Fibroblast of lung (primary cell): ENCODE measurements around the gene CDKN2D.

Source experiments
- CTCF ChIP-seq, 2 donors: IDR thresholded peaks in 1 of 2; conservative IDR thresholded peaks in 1 of 2; 1 replicate in 1 of 2; 2 replicates in 1 of 2; pipeline ENCODE4 v1.5.1; 2011 to 2012; ENCODE audit warnings: low read length in 2 of 2, control low read depth in 1 of 2, inconsistent platforms in 1 of 2, low read depth in 1 of 2, mild to moderate bottlenecking in 1 of 2
- EZH2 ChIP-seq: IDR thresholded peaks from 2 replicates; pipeline ENCODE4 v1.5.1; 2012; ENCODE audit warnings: low read length, control low read depth, mild to moderate bottlenecking; ENCODE audit errors: missing control alignments

- TF ChIP-seq CTCF (conservative IDR thresholded peaks at IDR 0.05 in 1 of 2, IDR thresholded peaks at IDR 0.05 in 1 of 2; ENCODE audit: low read depth in 1 of 2, low read length in 2 of 2) (no peak), EZH2 (no peak)
Observed at GRCh38 chr19:10554760-10555609, 13.8 kb downstream of the CDKN2D start.
